ENCODE data around the gene ARPC4. TPM values are rescaled to one million over a fixed set of nuclear protein-coding genes. Genes with fewer than 3 reads are reported as not detected.

The ARPC4 gene
- total RNA-seq, 1 donor from 2014 or later: 148 TPM

DNA sequence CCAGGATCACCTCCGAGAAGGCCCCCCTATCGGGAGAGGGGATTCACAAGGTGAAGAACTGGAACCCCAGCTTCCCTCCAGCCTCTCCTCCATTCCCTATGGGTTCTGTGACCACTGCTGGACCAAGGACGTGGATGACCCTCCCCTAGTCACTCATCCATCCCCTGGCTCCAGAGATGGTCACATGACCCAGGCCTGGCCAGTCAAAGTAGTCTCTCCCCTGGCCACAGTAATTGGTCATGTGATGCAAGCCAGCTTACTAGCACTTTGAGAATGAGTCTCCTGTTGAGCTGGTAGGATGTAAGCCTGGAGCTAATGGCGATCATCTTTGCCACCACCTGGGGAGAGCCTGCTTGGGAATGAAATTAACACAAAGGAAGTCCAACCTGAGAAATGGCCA is 27.0 kb upstream of the ARPC4 start:
- ATAC-seq: no peak
- TF ChIP-seq CTCF (IDR thresholded peaks at IDR 0.05): no peak
- Histone ChIP-seq H3K36me3 (peaks cover 28% of the 10 kb centered on the region), H3K27ac (no peak overlapping the region), H3K9me3 (no peaks in the 10 kb centered on the region), H3K27me3 (no peaks in the 10 kb centered on the region), H3K4me1 (peaks cover 22% of the 10 kb centered on the region), H3K4me3 (no peak overlapping the region)
- DNase-seq: no peak
- intact Hi-C loops (cut with DNase I): no loop called here

- Histone ChIP-seq H3K27me3 (no peaks in the 10 kb centered on the region), H3K36me3 (peaks cover 20% of the 10 kb centered on the region), H3K4me1 (peaks cover 25% of the 10 kb centered on the region), H3K4me3 (no peak overlapping the region), H3K27ac (peak overlapping the region; percentile 15), H3K9me3 (no peaks in the 10 kb centered on the region)
- TF ChIP-seq CTCF (IDR thresholded peaks at IDR 0.05): no peak
- DNase-seq (no peak), ATAC-seq (peak; percentile 56)
- intact Hi-C loops (cut with DNase I): no loop called here
Observed at GRCh38 chr3:9767418-9767817, 25.5 kb upstream of the ARPC4 start.

DNA sequence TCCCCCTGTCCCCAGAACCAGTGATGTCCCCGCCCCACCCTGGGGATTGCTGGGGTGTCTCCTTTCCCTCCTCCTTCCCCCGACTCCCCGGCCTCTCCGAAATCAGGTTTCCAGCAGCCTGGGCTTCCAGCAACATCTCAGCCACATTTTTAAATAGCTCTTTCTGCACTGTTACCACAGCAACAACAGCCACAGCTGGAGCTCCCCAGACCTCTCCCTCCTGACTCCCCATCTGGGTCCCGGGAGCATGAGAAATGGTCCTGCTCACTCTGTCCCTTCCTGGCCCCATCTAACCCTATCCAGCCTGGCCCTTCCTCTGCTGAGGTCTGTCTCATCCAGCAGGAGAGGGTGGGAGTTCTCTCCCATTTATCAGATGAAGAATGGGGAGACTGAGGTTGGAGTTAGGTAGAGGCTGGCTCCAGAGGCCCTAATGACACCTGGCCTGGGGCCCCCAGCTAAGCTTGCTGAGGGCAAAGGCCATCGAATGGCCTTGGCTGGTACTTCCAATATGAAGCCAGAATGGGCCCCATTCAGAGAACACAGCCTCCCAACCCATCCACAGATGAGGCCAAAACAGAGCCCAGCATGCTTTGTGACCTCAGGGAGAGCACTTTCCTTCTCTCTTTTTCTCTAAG is 24.6 kb upstream of the ARPC4 start:
- ATAC-seq (no peak), DNase-seq (no peak)
- intact Hi-C loops (cut with DNase I): no loop called here
- H3K4me3 ChIP-seq: no peak overlapping the region
- peaks cover 20% of the 10 kb centered on the region for H3K36me3 ChIP-seq
- H3K27me3 ChIP-seq: no peaks in the 10 kb centered on the region
- peaks cover 25% of the 10 kb centered on the region for H3K4me1 ChIP-seq
- TF ChIP-seq CTCF (IDR thresholded peaks at IDR 0.05): no peak
- peak overlapping the region; percentile 36 for H3K27ac ChIP-seq
- no peaks in the 10 kb centered on the region for H3K9me3 ChIP-seq

DNA sequence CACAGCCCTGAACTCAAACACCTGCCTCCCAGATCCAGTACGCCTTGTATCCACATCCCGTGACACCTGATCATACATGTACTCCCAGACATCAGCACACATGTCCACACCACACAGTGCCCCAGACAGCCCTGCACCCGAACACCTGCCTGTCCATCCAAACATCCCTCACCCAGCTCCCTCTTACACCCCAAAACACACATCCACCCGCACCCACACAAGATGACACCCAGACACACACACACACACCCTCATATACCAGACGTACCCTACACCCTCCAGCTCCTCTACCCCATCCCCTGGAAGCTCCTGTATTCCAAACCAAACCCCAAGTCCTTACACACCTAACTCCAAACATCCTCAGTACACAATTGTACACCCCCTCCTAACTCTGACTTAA is 23.9 kb upstream of the ARPC4 start:
- TF ChIP-seq CTCF (IDR thresholded peaks at IDR 0.05): no peak
- Histone ChIP-seq H3K27me3 (no peaks in the 10 kb centered on the region), H3K4me3 (peak overlapping the region; percentile 71), H3K36me3 (peaks cover 17% of the 10 kb centered on the region), H3K9me3 (no peaks in the 10 kb centered on the region), H3K27ac (peak overlapping the region; percentile 65), H3K4me1 (peaks cover 25% of the 10 kb centered on the region)
- ATAC-seq (no peak), DNase-seq (no peak)
- intact Hi-C loops (cut with DNase I): no loop called here

DNA sequence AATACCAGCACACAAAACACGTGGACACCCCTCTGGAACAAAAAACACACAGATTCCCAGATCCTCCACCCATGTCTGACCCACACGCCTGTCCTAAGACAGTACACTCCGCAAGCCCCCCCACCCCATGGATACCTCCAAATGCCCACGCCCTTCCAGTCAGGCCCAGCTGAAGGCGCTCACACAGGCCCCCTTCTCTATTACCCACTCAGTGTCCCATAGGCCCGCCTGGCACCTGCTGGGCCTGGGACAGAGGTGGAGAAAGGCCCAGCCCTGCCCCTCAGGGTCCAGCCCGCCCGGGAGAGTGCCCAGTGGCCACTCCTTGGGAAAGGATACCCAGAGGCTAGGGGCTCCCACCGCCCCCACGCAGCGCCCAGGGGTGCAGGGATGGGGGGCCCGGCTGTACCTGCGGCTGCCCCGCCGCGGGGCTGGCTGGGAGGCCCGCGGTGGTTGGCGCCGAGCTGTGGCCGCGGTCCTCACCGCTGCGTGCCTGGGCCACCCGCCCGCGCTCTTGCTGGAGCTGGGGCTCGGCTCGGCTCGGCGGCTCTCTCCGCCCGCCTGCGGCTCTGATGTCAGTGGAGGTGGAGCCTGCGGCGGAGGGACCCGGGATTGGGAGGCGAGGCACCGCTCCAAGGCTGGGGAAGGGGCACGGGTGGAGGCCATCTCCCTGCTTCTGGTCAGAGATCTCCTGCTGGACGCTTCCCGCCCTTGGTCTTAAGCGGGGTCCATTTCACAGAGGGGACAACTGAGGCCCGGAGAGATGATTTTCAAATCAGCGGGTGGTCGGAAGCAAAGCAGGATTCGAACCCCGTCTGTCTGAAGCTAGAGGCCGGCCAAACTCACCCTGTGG is 23.2 kb upstream of the ARPC4 start, which contains the start of gene CAMK1:
Gene CAMK1, minus strand, starts transcription at position 522 of the 850 bp plus-strand sequence. CDS start 2,198 bp downstream, outside the sequence.
- Histone ChIP-seq H3K9me3 (no peaks in the 10 kb centered on the region), H3K27me3 (no peaks in the 10 kb centered on the region), H3K4me3 (peak within 1 kb of the TSS; percentile 71), H3K4me1 (peaks cover 25% of the 10 kb centered on the region), H3K36me3 (peaks cover 14% of the 10 kb centered on the region), H3K27ac (peak within 1 kb of the TSS; percentile 65)
- intact Hi-C loops (cut with DNase I): no loop called here
- ATAC-seq (peak; percentile 95), DNase-seq (peak; percentile 91)
- TF ChIP-seq CTCF (IDR thresholded peaks at IDR 0.05): no peak

Measured in upper lobe of right lung (tissue), 1 donor.